Colonic mucosa (tissue), 4 donors: Measurements from ENCODE around the gene DAAM1. TPM values are rescaled to one million over a fixed set of nuclear protein-coding genes. Genes with fewer than 3 reads are reported as not detected.
A peak's percentile ranks its signal among the peaks of the same experiment; 100 is the strongest.

Experiments
- DNase-seq: peaks from one replicate; pipeline ENCODE4 v3.0.0-alpha.2; 2020
- H3K27ac ChIP-seq: fragments of 200-600 bp; one replicate; pipeline ENCODE4 v1.8.0; 2021
- H3K27me3 ChIP-seq: fragments of 200-600 bp; one replicate; pipeline ENCODE4 v1.8.0; 2021
- H3K36me3 ChIP-seq: fragments of 200-600 bp; one replicate; pipeline ENCODE4 v1.8.0; 2021
- H3K4me1 ChIP-seq: fragments of 200-600 bp; one replicate; pipeline ENCODE4 v1.8.0; 2021; ENCODE audit warnings: mild to moderate bottlenecking
- H3K4me3 ChIP-seq: fragments of 200-600 bp; one replicate; pipeline ENCODE4 v1.8.0; 2021
- H3K9ac ChIP-seq, 2 donors: one replicate each; pipeline ENCODE4 v1.7.0; 2013; ENCODE audit warnings: control low read depth in 2 of 2, low read depth in 2 of 2, low read length in 2 of 2
- H3K9me3 ChIP-seq: fragments of 200-600 bp; one replicate; pipeline ENCODE4 v1.8.0; 2021
- intact Hi-C: fragments of 100-400 bp; cut with DNase I; formaldehyde crosslinking; loops from one replicate; pipeline ENCODE4 v1.14.1; 2022
- total RNA-seq, 2 donors: library from RNA; stranded (reverse); fragmentation: NEBNext Ultra II Directional in 1 of 2; extraction: Animal tissue kit (Norgen Biotek cat#: 25700) in 1 of 2; gene quantifications; one replicate each; pipeline ENCODE4 v1.2.1, GENCODE V29; 2021
- TF ChIP-seq, protein P1 (sequence below): fragments of 200-600 bp; IDR thresholded peaks from one replicate; pipeline ENCODE4 v1.8.0; 2022; ENCODE audit warnings: antibody characterized with exemption, mild to moderate bottlenecking
- donor health status: healthy.
- donor health status: DM: no; HTN: no; CAD: no.
- donor health status: DM: no; HTN: no; CAD: no.

DAAM1 gene
- total RNA-seq, 2 donors from 2014 or later: 35.0 to 52.4 TPM

DNA sequence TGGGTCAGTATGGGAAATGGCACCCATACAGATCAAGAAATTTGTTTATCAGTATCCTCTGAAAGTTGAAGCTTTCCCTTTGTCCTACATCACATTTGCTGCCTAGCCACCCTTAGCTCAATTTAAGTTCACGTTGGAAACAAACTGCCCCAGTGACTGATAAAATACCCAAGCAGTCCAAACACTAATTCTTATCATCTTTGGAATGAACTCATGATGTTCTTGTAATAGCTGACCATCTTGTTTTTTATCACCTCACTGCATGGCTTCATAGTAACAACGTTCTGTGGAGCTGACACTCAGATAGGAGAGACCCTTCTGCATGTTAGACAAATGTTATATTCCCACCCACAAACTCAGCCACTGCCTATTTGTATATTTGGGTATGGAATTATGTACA is 183.3 kb downstream of the DAAM1 start:
- no peak overlapping the region for H3K27ac ChIP-seq
- H3K9me3 ChIP-seq: no peaks in the 10 kb centered on the region
- TF ChIP-seq, protein P1, sequence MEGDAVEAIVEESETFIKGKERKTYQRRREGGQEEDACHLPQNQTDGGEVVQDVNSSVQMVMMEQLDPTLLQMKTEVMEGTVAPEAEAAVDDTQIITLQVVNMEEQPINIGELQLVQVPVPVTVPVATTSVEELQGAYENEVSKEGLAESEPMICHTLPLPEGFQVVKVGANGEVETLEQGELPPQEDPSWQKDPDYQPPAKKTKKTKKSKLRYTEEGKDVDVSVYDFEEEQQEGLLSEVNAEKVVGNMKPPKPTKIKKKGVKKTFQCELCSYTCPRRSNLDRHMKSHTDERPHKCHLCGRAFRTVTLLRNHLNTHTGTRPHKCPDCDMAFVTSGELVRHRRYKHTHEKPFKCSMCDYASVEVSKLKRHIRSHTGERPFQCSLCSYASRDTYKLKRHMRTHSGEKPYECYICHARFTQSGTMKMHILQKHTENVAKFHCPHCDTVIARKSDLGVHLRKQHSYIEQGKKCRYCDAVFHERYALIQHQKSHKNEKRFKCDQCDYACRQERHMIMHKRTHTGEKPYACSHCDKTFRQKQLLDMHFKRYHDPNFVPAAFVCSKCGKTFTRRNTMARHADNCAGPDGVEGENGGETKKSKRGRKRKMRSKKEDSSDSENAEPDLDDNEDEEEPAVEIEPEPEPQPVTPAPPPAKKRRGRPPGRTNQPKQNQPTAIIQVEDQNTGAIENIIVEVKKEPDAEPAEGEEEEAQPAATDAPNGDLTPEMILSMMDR: no peak
- intact Hi-C loops: no loop called here
- H3K36me3 ChIP-seq: peaks cover 4% of the 10 kb centered on the region
- no peak overlapping the region for H3K9ac ChIP-seq
- DNase-seq: no peak
- H3K27me3 ChIP-seq: no peaks in the 10 kb centered on the region
- no peaks in the 10 kb centered on the region for H3K4me1 ChIP-seq
- H3K4me3 ChIP-seq: no peak overlapping the region

DNA sequence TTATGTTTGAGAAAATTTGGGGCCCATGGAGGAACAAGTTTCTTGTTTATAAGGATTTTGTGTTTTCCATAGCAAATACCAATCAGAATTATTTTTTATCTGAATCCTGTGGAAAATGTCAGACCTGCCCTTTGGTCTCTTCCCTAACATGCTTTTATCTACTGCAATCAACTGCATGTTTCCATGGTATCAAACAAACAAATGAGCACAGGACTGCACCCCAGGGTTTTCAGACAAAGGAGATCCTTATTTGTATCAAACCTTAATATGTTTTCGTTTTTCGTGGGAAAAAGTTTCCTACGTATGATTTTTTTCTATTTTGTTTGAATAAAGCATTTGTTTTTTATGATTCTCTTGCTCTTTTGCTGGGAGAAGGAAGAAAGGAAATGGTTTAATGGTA is 185.6 kb downstream of the DAAM1 start:
- TF ChIP-seq, protein P1: no peak
- H3K36me3 ChIP-seq: no peaks in the 10 kb centered on the region
- H3K27me3 ChIP-seq: no peaks in the 10 kb centered on the region
- H3K9ac ChIP-seq: no peak overlapping the region
- H3K9me3 ChIP-seq: no peaks in the 10 kb centered on the region
- intact Hi-C loops: no loop called here
- H3K4me1 ChIP-seq: no peaks in the 10 kb centered on the region
- H3K4me3 ChIP-seq: no peak overlapping the region
- no peak overlapping the region for H3K27ac ChIP-seq
- no peak for DNase-seq

DNA sequence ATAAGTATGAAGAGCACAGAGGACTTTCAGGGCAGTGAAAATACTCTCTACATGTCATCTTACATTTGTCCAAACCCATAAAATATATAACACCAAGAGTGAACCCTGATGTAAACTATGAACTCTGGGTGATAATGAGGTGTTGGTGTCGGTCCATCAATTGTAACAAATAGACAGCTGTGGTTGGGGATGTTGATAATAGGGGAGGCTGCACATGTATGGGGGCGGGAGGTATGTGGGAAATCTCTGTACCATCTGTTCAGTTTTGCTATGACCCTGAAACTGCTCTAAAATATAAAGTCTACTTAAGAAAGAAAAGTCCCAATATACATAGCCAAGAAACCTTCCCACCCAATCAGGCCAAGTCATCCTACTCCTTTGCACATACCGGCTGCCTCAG is 188.2 kb downstream of the DAAM1 start:
- H3K27me3 ChIP-seq: no peaks in the 10 kb centered on the region
- no peak overlapping the region for H3K9ac ChIP-seq
- H3K4me3 ChIP-seq: no peak overlapping the region
- DNase-seq: no peak
- no peak overlapping the region for H3K27ac ChIP-seq
- intact Hi-C loops: no loop called here
- H3K36me3 ChIP-seq: no peaks in the 10 kb centered on the region
- no peaks in the 10 kb centered on the region for H3K9me3 ChIP-seq
- H3K4me1 ChIP-seq: no peaks in the 10 kb centered on the region
- TF ChIP-seq, protein P1: no peak

GRCh38 chr14:59377491-59377890 is 189.0 kb downstream of the DAAM1 start:
- TF ChIP-seq, protein P1: no peak
- Histone ChIP-seq H3K27ac (peak overlapping the region; percentile 22), H3K9ac (no peak overlapping the region), H3K9me3 (no peaks in the 10 kb centered on the region), H3K36me3 (no peaks in the 10 kb centered on the region), H3K4me1 (no peaks in the 10 kb centered on the region), H3K4me3 (no peak overlapping the region), H3K27me3 (no peaks in the 10 kb centered on the region)
- intact Hi-C loops: no loop called here
- no peak for DNase-seq

DNA sequence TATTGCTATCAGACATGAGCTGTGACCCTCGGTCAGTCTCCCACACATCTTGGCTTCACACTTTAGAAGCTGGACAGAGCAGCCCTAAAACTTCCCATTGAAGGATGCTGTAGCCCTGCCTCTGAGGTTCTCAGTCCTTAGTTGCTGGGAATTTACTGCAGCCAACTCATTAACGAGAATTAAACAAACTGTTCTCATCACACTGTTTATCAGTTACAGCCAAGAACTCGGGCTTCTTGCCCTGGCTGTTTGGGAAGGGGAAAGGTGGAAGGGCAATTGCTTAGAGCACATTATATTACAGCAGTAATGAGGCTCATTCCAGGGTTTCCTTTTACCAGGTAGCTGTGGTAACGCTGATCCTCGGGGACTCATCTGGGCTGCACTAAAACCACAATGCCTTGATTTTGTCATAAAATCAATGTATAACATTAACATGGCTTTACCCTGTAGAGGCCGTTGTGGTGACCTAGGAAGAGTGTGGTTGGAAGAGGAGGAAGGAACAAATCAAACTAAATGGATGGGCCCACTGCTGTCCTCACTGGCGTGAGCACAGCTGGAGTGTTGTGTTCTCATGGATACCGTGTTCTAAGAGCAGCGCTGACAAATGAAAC is 189.6 kb downstream of the DAAM1 start:
- Histone ChIP-seq H3K36me3 (no peaks in the 10 kb centered on the region), H3K4me1 (no peaks in the 10 kb centered on the region), H3K27me3 (no peaks in the 10 kb centered on the region), H3K9ac (no peak overlapping the region), H3K27ac (peak overlapping the region; percentile 22), H3K9me3 (no peaks in the 10 kb centered on the region), H3K4me3 (no peak overlapping the region)
- TF ChIP-seq, protein P1: no peak
- DNase-seq: no peak
- intact Hi-C loops: no loop called here
